NCI-H187 (cell line): Measurements from ENCODE around the gene RBPJ.

Source experiments
- DNase-seq, 2 experiments: peaks; one replicate each; lab custom pipeline; 2025; lab: John Stamatoyannopoulos, UW

The RBPJ gene

DNA sequence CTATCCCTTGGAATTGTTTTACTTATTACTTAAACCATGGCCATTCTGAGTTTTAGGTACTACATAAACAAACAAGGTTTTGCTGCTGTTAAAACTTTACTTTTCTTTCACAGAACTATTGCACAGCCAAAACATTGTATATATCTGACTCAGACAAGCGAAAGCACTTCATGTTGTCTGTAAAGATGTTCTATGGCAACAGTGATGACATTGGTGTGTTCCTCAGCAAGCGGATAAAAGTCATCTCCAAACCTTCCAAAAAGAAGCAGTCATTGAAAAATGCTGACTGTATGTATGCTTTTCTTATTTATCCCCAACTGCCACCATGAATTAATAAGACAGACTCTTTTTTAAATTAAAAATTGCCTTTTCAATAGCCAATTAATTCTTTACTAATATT is 99.6 kb downstream of the RBPJ start:
- no peak for DNase-seq

DNA sequence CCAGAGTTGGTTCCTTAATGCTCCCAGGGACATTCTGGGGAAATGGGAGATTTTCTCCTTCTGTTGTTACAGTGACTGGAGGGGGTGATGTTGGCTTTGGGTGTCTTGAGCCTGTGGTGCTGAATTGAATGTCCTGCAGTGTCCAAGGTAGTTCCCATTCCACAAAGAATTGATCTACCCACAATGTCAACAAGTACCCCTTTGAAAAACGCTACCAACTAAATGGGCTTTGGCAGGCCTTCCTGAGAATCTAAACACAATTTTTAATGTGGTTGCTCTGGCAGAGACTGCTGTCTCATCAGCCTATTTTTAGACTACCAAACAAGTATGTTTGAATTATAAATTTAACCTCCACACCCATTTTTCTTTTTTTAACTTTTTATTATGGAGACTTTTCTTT is 100.1 kb downstream of the RBPJ start:
- no peak for DNase-seq

DNA sequence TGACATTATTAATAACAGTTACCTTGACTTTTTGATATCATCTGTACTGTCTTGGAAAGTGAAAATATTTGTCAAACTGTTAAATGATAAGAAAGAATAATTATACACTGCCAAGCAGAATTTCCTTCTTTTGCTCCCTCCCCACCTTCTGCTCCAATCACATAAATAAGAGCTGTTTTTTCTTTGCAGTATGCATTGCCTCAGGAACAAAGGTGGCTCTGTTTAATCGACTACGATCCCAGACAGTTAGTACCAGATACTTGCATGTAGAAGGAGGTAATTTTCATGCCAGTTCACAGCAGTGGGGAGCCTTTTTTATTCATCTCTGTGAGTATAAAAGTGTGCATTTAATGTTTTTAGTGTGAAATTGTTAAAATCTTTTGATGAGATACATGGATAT is 103.3 kb downstream of the RBPJ start:
- no peak for DNase-seq

DNA sequence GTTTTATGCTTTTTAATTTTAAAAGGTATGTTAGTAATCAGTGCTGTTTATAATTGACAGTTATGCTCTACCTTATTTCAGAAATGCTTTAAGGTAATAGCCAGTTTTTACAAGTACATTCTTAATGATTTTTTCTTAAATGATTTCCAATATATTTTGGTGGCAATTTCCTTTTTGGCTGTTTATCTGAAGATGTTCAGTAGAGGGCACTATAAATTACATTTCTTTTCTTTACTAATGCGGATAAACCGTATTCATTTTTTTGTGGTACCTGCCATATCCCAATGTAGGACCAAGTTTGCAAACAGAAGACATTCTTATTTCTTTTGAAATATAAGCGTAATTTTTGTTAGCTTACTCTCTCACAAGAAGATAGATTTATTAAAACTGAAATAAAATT is 104.0 kb downstream of the RBPJ start:
- no peak for DNase-seq

DNA sequence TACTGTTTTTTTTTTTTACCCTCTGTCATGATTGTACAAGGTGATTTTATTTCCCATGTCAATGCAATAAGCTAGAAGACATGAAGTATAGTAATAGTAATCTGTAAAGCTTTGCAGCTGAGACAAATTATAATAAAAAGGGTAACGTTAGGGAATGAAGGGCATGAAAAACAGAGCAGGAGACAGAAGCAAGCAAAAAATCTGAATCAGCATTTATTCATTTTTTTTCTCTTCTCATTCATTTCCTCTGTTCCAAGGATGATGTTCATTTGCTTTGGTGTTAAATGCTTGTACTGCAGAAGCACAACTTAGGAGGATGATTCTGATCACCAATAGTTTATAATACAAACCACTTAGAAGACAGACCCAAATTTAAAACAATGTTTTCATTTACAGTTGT is 105.1 kb downstream of the RBPJ start:
- DNase-seq: no peak

DNA sequence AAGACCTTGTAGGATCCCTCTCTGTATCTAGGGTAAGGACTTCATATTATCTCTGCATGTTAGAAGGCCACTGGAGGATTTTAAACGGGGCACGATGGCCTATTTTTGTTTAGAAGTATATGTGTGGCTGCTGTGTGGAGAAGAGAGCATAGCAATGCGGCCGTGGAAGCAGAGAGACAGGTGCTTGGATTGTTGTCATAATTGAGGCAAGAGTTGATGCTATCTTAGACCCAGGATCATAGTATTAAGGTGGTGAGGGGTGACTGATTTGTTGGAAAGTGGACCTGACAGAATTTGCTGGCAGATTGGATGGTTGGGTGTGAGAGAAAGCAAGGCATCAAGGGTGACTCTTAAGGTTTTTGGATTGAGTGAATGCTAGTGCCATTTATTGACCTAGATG is 106.1 kb downstream of the RBPJ start:
- DNase-seq: no peak

DNA sequence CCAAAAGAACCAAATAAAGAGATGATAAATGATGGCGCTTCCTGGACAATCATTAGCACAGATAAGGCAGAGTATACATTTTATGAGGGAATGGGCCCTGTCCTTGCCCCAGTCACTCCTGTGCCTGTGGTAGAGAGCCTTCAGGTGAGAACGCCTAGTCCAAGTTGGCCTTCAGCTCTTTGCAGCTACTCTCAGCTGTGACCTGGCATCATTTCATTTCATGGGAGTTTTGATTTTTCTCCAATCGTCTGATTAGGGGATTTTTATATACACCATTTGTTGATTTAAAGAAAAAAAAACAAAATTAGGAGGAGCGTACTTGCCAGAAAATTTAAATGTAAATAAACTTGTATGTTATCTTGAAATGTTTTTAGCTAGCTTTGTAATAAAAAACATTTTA is 109.1 kb downstream of the RBPJ start:
- DNase-seq: no peak

DNA sequence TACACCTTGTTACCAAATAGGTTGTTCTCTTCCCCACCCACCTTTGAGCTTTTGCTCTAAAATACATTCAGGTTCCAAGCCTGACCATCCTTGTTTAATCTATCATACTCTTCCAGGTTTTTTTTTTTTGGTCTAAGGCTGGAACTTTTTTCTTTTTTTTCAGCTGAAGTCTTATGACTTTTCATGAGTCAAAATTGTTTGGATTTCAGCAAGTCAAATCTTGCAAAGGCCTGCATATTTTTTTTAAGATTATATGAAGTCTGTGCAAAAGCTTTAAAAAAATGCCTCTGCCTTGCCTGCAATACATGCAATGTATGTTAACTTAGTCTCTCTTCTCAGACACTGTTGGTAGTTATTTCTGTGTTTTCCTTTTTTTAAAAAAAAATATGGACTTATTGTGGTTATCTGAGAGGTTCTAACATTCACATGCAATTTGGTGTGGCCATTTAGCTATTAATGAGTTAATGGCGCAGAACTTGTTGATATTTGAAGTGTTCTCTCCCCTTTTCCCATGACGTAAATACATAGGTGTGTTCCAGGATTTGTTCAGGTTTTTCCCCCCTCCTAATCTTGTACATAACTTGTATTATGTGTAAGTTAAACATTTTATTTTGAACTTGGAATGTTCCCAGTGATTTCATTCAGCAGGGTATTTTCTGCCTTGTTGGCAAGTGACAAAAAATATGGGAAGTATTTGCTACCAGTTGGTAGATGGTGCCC is 110.8 kb downstream of the RBPJ start:
- DNase-seq: no peak

DNA sequence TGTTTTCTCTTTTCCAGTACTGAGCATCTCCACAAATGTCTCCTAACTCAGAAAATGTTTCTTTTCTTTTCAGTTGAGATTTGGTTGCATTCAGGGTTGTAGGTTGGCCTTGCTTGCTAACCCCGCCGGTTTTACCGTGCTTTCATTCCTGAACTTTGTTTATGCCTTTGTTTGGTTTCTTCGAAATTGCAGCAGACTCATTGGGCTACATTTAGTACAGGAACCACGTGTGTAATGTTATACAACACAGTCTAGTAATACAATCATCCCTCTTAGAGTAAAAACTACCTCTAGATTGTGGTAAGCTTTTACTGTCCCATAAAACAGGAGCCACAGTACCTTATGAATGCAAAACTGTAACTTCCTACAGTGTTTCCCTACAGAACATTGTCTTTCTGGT is 111.6 kb downstream of the RBPJ start:
- DNase-seq: no peak

DNA sequence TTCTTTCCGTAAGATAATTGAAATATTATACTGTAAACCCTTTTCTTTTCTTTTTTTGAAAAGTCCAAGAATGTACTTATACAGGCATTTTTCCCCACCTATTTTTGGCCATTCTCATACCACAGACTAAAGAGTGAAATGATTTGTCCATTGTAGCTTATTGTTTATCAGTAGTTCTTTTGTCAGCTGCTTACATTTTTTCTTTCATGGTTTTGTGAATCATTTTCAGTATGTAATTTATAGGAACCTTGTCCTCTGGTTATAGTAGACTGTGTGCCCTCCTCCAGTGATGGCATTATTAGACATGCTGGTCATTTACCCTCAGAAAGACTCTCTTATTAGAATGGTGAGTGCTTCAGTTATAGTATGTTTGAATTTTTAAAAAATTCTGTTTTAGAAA is 112.7 kb downstream of the RBPJ start:
- no peak for DNase-seq

DNA sequence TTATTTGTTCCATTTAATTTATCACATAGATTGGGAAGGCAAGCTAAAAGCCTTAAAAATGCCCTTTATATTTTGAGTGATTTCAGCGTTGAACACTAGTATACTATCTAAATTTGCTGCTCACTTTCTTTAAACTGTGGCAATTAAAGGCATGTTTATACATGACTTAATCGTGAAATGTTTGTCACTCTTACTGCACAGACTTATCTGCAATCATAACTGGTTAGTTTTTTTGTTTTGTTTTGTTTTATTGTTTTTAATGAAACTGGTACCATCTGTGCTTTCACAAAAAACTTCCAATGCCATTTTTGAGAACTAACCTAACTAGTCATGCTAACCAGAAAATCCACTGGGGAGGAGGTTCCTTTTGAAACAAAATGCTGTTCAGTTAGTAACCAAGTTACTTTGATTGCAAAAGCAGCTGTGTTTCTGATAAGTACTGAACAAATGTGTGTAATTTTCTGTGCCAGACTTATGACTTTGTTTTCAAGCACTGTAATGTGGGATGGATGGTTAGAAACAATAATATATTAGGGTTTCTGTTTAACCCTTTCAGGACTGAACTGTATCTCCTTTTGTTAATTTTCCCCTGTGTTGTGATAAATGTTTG is 113.3 kb downstream of the RBPJ start:
- DNase-seq: no peak

DNA sequence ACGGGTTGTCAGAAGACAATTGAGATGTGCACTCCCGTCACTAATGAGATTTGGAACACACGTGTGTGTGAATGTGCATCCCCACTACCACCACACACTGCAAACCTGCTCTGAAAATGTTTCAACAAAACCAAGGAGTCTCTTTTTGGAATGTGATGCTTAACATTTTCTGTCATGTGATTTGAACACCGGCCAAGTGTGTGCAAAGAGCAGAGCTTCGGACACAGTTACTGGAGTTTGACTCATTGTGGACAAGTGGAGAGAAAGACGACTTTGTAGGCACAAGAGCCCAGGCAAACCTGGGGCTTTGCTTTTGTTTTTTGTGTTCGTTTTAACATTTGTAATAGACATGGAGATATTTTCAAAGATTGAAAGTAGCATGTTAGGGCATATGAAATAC is 120.3 kb downstream of the RBPJ start:
- DNase-seq: no peak

DNA sequence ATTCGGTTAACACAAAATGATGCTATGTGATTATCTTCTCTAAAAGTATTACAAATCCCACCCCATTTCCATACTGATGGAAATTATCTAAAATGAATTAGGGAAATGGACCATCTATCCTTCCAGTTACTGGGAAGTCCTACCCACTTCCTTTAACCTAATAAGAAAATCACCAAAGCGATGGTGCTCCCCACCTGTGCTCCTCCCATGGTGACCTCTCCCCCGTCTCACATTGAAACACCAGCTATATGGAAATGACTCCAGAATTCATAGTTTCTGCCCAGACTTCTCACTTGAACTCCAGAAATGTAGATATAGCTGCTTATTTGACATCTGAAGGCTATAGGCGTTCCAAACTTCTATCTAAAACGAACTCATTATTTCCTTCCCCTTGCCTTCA is 121.0 kb downstream of the RBPJ start:
- no peak for DNase-seq

DNA sequence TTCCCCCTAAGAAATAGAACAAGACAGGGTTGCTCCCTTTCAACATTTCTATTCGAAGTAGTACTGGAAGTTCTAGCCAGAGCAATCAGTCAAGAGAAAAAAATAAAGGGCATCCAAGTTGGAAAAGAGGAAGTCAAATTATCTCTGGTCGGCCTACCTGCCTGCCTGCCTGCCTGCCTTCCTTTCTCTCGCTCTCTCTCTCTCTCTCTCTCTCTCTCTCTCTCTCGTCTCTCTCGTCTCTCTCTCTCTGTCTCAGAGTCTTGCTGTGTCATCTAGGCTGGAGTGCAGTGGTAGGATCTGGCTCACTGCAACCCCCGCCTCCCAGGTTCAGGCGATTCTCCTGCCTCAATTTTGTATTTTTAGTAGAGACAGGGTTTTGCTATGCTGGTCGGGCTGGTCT is 126.6 kb downstream of the RBPJ start:
- no peak for DNase-seq

DNA sequence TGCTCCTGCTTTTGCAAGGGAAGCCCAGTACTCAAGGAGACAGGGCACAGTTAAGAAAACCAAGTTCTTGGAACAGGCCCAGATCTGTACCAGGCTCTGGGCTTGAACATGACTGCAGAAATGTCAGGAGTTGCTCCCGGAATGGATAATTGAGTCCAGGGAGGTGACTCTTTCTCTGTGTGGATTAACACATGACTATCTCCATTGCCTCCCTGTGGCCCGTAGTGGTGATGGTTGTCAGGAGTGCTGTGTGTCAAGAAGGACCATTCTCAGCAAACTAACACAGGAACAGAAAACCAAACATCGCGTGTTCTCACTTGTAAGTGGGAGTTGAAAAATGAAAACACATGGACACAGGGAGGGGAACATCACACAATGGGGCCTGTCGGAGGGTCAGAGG is 129.6 kb downstream of the RBPJ start:
- DNase-seq: no peak

DNA sequence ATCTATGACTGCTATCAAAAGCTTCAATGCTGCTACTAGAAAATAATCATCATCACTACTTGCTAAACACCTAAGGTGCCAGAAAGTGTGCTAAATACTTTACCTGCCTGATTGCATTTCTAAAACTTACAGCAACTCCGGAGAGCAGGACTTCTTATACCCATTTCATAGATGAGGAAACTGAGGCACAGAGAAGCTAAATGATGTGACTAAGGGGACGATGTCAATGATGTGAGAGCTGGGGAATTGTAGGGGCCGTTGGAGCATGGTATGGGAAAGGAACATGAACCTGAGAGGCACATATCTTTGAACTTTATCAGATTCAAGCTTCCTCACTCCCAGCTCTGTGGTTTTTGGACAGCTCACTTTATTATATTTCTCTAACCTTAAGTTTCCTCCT is 130.8 kb downstream of the RBPJ start:
- DNase-seq: no peak

DNA sequence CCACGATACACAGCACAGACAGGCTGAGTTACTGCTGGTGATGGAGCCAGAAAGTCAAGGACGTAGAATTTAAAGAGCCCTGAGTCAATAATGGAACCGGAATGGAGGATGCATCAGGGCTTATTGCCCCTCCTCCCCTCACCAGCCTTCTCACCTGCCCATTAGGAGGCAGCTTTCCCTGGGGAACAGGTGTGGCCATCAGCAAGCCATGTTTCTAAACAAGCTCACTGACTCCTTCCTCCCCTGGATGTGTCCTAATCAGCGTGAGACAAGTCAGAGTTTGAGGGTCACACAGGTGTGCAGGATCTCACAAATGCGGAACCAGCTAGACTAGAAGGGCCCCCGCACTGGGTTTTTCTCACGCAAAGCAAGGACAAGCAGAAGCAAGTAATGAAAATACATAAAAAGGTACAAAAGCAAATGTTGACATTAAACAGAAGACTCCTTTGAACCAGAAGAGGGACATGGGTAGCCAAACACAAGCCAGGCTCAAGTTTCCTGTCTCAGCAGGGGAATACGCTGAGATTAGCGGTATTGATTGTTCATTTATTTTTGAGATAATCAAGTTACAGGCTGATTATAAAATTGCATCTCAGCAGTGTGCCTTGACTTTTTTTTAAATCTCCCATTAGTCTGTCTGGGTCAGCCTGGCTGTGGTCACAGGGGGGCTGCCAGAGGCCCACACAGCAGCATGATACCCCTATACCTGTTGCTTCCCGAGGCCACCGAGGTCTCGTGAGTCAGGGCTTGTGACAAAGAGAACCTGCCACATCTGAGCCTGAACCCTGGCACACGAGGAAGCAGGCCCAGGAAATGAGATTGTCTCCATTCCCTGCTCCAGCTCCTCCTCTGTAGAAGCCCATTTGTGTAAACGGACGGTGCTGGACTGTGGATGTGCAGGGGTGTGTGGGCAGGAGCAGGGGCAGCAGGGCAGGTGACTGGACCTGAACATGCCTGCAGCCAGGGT is 132.0 kb downstream of the RBPJ start:
- DNase-seq: peak; percentile 79 to 90

DNA sequence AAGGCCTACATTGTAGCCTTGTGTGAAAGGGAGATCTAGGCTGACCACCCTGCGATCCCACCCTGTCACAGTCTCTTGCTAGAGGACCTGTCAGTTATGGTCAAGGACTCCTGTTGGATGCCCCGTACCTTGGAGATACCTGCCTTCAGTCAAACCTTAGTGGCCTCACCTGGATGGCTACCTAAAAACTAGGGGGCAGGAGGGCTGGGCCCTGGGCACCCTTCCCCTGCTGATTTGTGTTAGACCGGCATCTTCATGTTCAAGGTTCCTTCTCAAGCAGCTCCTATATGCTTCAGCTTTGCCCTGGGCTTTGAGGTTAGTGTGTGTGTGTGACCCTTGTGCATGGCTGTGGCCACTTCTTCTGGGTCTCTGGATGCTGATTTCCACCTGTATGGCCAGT is 134.1 kb downstream of the RBPJ start:
- no peak for DNase-seq

DNA sequence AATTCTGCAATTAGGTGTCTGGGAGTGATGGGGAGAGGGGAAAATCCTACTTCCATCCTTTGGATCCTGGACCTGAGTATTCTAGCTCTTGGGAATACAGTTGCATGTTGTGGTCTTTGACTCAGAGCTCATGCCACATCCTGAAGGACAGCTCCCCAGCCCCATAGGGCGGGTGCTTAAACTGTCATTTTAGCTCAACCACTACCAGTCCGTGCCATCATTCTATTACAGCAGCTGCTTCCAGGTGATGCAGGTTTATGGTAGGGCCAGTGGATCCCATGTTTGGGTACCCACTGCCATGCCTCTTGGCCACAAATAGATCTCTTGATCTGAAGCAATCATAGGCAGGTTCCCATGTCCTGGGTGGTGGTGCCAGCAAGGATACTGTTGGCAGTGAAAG is 134.8 kb downstream of the RBPJ start:
- DNase-seq: no peak

DNA sequence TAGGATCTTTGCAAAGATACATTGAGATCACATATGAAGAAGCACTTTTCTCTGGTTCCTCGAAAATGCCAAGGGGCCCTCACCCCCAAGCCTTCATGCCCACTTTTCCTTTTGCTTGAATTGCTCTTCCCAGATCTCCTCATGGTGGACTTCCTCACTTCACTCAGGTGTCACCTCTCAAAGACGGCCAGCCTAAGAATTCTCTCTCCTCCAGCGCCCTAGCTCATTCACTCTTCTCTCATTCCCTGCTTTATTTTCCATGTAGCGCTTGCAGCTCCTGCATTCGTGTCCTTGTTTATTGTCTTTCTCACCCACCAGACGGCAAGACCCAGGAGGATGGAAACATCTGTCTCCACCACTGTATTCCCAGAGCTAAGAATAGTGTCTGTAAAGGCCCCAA is 136.6 kb downstream of the RBPJ start:
- no peak for DNase-seq

DNA sequence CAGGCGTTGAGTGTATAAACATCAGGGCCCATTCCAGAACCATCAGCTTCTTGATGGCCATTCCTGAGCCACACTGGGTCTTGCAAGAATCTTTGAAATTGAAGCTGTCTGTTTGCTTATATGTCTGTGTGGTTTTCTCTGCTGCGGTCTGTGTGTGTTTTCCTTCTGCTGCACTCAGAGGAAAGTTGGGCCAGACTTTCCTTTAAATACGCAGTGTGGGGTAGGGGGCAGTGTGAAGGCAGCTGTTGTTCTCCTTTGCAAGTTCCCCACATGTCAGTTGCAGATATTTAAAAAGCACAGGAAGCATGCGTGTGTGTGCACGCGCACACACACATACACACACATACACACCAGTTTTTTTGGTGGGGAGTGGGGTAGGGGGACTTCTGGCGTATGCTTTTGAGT is 137.3 kb downstream of the RBPJ start:
- DNase-seq: no peak

DNA sequence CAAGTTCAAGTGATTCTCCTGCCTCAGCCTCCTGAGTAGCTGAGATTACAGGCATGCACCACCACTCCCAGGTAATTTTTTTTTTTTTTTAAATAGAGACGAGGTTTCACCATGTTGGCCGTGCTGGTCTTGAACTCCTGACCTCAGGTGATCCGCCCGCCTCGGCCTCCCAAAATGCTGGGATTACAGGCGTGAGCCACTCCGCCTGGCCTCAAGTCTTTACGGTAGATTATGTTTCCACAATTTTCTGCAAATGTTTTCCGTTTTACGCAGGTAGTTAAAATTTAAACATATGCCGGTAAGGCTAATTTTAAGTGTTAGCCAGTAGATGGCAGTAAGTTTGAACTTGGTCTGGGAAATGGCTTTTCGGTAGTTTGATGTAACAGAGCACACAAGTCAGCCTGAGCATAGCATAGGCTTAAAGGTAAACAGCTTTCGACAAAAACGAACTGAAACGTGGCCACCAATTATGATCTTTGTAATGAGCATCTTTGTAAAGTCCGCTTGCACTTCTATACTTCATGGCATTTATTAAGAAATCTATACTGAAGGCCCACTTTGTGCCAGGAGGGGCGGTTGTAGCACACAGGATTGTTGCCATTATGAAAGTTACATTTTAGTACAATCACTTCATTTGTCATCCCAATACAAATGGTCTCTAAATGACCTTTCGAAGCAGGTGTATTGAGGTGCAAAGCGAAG is 138.4 kb downstream of the RBPJ start:
- peak in 1 of 2 experiments; percentile 33 for DNase-seq
